ENCODE results near the gene OR10J1.
"Not testable (repeated sequence)": the region's sequence is repeated elsewhere in the genome, so short reads cannot be mapped to it uniquely, and the experiment has no call there.

Gene OR10J1, protein sequence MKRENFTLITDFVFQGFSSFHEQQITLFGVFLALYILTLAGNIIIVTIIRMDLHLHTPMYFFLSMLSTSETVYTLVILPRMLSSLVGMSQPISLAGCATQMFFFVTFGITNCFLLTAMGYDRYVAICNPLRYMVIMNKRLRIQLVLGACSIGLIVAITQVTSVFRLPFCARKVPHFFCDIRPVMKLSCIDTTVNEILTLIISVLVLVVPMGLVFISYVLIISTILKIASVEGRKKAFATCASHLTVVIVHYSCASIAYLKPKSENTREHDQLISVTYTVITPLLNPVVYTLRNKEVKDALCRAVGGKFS
- 0 reads per million in 2 donors for total RNA-seq

GRCh38 chr1:159439422-159439821 lies at the start of gene OR10J1:
TSS of gene OR10J1 (plus strand) at chr1:159439722. CDS start at chr1:159439792, 70 bp downstream.
- DNase-seq = no peak

- DNase-seq = no peak
These were observed 32.7 kb upstream of the OR10J1 start for GRCh38 chr1:159406821-159407220.

GRCh38 chr1:159408862-159409400 lies 30.6 kb upstream of the OR10J1 start:
- DNase-seq = no peak

- no peak for DNase-seq
These were observed 17.7 kb upstream of the OR10J1 start for GRCh38 chr1:159421821-159422220.

- no peak for DNase-seq
These were observed 11.0 kb upstream of the OR10J1 start for GRCh38 chr1:159428536-159428935.

- DNase-seq = no peak
These were observed 10.3 kb upstream of the OR10J1 start for GRCh38 chr1:159429074-159429861.

- no peak for DNase-seq
These were observed 8.5 kb upstream of the OR10J1 start for GRCh38 chr1:159430985-159431384.

- no peak for DNase-seq
These were observed 7.6 kb upstream of the OR10J1 start, which contains the start of gene OR10J4 for GRCh38 chr1:159431904-159432303. TSS of gene OR10J4 (plus strand) at chr1:159432204.

DNA sequence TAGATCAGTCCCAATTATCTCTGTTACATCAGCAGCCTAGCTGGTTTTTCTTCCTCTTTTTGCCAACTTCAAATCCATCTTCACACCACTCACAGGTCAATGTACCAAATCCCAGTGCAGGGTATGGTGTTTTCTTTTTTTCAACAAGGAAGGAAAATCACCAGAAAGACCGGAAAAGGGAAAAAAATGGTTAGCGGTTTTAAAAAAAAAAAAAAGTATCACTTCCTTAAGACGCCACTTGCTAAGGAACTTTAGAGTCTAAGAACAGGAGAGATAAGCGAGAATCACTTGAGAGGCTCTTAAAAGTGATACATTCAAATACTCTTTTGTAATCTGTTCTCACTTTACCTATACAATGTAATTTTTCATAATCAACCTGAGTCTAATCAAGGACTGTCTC lies 3.1 kb upstream of the OR10J1 start:
- DNase-seq = no peak

DNA sequence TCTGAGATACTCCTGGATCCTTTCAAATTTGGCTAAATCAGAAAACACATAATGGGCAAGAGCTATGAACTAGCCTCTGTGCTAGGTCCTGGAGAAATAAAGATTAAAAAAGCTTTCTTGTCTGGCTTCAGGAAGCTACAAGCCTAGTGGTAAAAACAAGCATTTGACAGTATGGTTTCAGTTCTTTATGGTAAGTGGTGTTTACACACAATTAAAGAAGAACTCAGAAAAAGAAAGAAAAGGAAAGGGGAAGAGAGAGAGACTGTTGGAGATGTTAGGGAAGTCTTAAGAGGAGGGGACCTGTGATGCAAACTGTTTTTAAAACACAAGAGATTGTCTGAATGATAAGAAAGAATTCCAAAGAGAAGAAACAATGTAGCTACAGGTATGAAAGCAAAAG lies 1.8 kb downstream of the OR10J1 start:
- DNase-seq = no peak

- DNase-seq = no peak
These were observed 2.9 kb downstream of the OR10J1 start for GRCh38 chr1:159442428-159442827.

- no peak for DNase-seq
These were observed 3.7 kb downstream of the OR10J1 start for GRCh38 chr1:159443066-159443750.

GRCh38 chr1:159444511-159444910 lies 5.0 kb downstream of the OR10J1 start:
- DNase-seq = no peak

GRCh38 chr1:159448181-159448580 lies 8.7 kb downstream of the OR10J1 start:
- no peak for DNase-seq

- not testable (repeated sequence) for DNase-seq
These were observed 10.1 kb downstream of the OR10J1 start for GRCh38 chr1:159449605-159450004.

- DNase-seq = no peak
These were observed 20.0 kb downstream of the OR10J1 start for GRCh38 chr1:159459551-159459950.

GRCh38 chr1:159465191-159465603 lies 25.7 kb downstream of the OR10J1 start:
- no peak for DNase-seq

DNA sequence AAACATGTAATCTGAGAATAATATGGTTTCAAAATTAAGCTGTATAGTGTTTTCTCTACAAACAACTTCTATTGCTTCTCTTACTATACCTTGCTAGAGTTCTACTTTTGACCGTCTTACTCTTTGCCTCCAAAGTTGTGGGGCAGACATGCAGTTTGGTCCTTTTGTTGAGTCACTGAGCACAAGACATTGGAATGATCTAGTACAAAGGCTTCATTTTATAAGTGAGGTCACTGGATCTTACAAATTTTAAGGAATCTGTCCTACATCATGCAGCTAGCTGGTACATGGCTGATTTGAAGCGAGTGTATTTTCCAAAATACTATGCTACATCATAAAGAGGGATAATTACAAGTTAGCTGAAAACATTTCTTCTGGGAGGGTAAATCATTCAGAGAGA lies 28.8 kb downstream of the OR10J1 start:
- DNase-seq = no peak

DNA sequence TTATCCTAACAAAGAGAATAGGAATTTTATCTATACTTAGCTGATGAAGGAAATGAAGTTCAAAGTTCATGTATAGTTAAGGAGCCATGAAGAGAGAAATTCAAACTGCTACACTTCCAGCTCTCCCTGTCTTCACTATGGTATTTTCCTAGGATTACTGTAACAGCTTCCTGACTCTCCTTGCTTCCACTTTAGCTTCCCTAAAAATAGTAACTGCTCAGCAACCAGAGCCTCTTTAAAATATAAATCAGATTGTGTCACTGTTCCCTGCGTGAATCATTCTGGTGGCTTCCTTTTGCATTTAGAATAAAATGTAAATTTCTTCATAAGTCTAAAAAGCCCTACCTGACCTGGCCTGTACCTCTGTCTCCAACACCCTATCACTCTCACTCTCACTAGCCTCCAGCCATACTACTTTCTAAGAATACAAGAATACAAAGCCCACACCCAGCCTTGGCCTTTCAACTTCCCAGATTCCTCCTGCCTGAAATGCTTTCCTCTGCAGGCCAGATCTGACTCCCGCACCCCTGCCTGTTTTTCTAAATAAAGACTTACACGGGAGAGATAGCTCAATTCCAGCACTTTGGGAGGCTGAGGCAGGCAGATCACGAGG lies 30.5 kb downstream of the OR10J1 start:
- DNase-seq = no peak

- DNase-seq = no peak
These were observed 33.8 kb downstream of the OR10J1 start for GRCh38 chr1:159473335-159473734.

DNA sequence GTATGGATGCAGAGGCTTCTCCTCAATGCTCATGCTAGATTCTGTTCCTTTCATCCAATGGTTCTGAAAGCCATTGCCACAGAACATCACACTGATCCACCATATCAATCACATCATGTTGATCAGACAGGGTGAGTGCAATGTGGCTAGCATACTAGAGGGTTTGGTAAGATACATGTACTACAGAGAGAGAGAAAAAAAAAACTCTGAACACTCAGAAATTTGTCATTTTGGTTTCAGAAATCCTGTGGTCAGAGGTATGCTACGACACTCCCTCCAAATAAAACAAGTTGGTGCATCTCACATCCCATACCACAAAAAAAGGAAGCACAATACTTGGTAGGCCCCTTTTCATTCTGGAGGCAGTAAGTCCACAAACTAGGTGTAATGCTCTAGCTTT lies 35.4 kb downstream of the OR10J1 start:
- DNase-seq = no peak

- no peak for DNase-seq
These were observed 44.0 kb downstream of the OR10J1 start for GRCh38 chr1:159483501-159483900.

Measured in T-helper 2 cell (primary cell).